Gastrocnemius medialis (tissue), 4 donors: ENCODE results near the gene FYN.

ENCODE experiments used
- CTCF ChIP-seq, 5 experiments: fragments of 450-650 bp in 3 of 5; fragments of 200-600 bp in 2 of 5; sonication (generic) in 2 of 5; IDR thresholded peaks in 4 of 5; conservative IDR thresholded peaks in 1 of 5; 1 replicate in 4 of 5; 2 replicates in 1 of 5; pipeline ENCODE4 v1.5.1; 2016 to 2019; ENCODE audit warnings: antibody characterized with exemption in 5 of 5, mild to moderate bottlenecking in 3 of 5, moderate library complexity in 3 of 5
- POLR2A ChIP-seq, 2 donors: fragments of 450-650 bp; IDR thresholded peaks; one replicate each; pipeline ENCODE4 v1.6.1; 2017; ENCODE audit warnings: antibody characterized with exemption in 2 of 2, mild to moderate bottlenecking in 2 of 2, moderate library complexity in 2 of 2

- TF ChIP-seq CTCF (IDR thresholded peaks at IDR 0.05 in 4 of 5, conservative IDR thresholded peaks at IDR 0.05 in 1 of 5) = no peak
- no peak for TF ChIP-seq POLR2A (IDR thresholded peaks at IDR 0.05)
Observed at GRCh38 chr6:111774346-111774703, 98.9 kb downstream of the FYN start.
